ENCODE measurements around the gene NEDD4L. TPM values are rescaled to one million over a fixed set of nuclear protein-coding genes. Genes with fewer than 3 reads are reported as not detected.
"Not testable (repeated sequence)": the region's sequence is repeated elsewhere in the genome, so short reads cannot be mapped to it uniquely, and the experiment has no call there.

NEDD4L gene
- total and polyA plus RNA-seq, 2 donors, result 15.1 to 56.9 TPM

DNA sequence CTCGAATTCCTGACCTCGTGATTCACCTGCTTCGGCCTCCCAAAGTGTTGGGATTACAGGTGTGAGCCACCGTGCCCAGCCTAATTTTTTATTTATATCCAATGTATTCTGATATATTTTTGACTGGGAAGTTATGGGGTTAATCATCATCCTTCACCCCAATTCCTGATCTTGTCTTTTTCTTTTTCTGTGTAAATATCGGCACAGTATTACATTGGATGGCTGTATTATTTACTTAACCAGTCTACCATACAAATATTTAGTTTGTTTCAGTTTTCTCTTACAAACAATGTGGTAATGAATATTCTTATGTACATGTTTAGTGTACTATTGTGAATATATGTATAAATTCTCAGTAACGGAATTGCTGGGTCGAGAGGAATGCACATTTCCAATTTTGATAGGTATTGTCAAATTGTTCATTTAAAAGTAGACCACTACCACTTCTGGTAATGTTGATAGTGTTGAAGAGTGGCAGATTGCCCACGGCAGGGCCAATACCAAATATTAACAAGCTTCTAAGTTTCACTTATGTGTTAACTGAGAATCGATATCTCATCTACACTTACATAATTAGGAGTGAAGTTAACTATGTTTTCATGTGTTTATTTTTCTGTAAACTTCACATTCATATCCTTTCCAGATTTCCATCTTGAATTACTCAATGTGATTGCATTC, 388.2 kb downstream of the NEDD4L start:
- H3K36me3 ChIP-seq (ENCODE audit: insufficient read depth), result no peaks in the 10 kb centered on the region
- no peak overlapping the region for H3K27ac ChIP-seq (ENCODE audit: low read depth)
- no peaks in the 10 kb centered on the region for H3K4me1 ChIP-seq (ENCODE audit: insufficient read depth)
- H3K4me3 ChIP-seq (ENCODE audit: low read depth, low read length), result no peak overlapping the region
- DNase-seq (ENCODE audit: extremely low spot score), result no peak
- WGBS, result 89% methylated on average over 9 of the region's 9 CpGs

DNA sequence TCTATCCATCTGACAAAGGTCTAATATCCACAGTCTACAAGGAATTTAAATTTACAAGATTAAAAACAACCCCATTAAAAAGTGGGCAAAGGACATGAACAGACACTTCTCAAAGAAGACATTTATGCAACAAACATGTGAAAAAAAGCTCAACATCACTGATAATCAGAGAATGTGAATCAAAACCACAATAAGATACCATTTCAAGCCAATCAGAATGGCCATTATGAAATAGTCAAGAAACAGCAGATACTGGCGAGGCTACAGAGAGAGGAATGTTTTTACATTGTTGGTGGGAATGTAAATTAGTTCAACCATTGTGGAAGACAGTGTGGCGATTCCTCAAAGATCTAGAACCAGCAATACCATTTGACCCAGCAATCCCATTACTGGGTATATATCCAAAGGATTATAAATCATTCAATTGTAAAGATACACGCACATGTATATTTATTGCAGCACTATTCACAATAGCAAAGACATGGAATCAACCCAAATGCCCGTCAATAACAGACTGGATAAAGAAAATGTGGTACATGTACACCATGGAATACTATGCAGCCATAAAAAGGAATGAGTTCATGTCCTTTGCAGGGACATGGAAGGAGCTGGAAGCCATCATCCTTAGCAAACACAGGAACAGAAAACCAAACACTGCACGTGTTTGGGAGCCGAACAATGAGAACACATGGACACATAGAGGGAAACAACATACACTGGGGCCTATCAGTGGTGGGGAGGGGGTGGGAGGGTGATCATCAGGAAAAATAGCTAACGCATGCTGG, 391.4 kb downstream of the NEDD4L start:
- not testable (repeated sequence) for H3K27ac ChIP-seq (ENCODE audit: low read depth); H3K36me3 ChIP-seq (ENCODE audit: insufficient read depth); H3K4me1 ChIP-seq (ENCODE audit: insufficient read depth); DNase-seq (ENCODE audit: extremely low spot score); H3K4me3 ChIP-seq (ENCODE audit: low read depth, low read length)
- 93% methylated on average over 7 of the region's 7 CpGs for WGBS

DNA sequence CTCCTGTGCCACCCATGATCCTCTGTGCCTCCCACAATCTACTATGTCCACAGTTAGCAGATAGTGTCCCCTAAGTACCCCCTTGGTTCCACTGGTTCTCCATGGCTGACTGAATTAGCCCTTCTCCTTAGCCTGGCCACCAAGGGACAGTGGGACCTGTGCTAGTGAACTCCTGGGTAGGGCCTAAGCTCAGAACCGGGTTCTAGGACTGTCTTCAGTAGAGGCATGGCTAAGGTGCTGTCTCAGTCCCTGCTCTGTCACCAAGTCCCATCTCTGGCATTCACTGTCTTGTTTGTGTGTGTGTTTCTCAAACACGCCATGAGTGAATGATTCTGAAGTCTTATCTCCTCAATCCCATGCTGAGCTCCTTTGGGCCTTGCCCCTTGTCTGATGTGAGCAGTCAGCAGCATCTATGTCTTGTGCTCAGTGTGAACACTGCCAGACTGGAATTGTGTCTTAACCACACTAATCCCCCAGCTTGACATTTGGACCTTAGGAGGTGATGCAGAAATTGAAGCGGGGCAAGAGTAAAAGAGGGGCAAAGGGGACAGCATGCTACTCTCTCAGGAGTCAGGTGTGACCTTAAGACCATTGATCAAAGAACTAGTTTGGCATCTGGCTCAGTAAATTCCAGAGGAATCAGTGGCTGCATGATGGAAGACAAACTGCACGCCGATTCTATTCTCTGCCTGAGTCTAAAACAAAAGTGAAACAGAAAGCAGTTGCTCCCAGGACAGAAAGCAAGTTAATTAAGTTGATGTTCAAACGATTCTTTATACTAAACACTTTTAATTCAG, 394.3 kb downstream of the NEDD4L start:
- Histone ChIP-seq H3K4me1 (ENCODE audit: insufficient read depth) (no peaks in the 10 kb centered on the region), H3K4me3 (ENCODE audit: low read depth, low read length) (peak overlapping the region; percentile 7), H3K27ac (ENCODE audit: low read depth) (no peak overlapping the region), H3K36me3 (ENCODE audit: insufficient read depth) (no peaks in the 10 kb centered on the region)
- 32% methylated on average over 6 of the region's 6 CpGs for whole genome bisulfite sequencing
- no peak for DNase-seq (ENCODE audit: extremely low spot score)

DNA sequence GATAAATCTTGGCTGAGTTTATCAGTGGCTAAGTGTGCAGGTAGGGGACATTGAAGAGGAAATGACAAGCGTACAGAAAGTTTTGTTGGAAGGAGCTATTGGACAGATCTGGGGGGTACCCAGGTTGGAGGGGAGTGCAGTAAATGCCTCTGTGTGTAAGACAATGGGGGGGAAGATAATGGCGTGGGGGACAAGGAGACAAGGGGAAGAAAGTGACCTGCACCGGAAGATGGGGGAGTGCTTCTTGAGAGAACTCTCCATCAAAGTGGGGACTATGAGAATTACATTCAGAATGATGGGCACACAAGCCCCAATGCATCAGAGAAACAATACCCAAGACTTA, 394.9 kb downstream of the NEDD4L start:
- Histone ChIP-seq H3K36me3 (ENCODE audit: insufficient read depth) (no peaks in the 10 kb centered on the region), H3K4me1 (ENCODE audit: insufficient read depth) (no peaks in the 10 kb centered on the region), H3K27ac (ENCODE audit: low read depth) (no peak overlapping the region), H3K4me3 (ENCODE audit: low read depth, low read length) (peak overlapping the region; percentile 7)
- WGBS, result 68% methylated on average over 3 of the region's 3 CpGs
- no peak for DNase-seq (ENCODE audit: extremely low spot score)

DNA sequence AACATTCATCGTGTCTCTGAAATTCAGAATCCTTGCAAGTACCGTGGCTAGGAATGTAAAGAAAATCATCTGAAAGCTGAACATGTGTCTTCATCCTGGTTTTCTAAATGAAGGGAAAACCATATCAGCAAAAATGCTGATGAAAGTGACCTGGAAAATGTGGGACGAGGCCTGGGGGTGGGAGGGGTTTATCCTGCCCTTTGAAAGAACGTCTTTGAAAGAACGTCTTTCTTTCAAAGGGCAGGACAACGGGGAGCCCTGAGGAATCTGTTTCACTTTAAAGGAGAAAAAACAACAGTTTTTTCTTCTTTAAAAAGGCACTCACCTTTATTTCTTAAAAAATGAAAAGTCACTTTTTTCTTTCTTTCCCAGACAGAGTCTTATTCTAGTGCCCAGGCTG, 399.6 kb downstream of the NEDD4L start:
- WGBS, result 79% methylated on average over 6 of the region's 6 CpGs
- no peak overlapping the region for H3K4me3 ChIP-seq (ENCODE audit: low read depth, low read length)
- no peaks in the 10 kb centered on the region for H3K4me1 ChIP-seq (ENCODE audit: insufficient read depth)
- H3K27ac ChIP-seq (ENCODE audit: low read depth), result no peak overlapping the region
- no peaks in the 10 kb centered on the region for H3K36me3 ChIP-seq (ENCODE audit: insufficient read depth)
- DNase-seq (ENCODE audit: extremely low spot score), result no peak

DNA sequence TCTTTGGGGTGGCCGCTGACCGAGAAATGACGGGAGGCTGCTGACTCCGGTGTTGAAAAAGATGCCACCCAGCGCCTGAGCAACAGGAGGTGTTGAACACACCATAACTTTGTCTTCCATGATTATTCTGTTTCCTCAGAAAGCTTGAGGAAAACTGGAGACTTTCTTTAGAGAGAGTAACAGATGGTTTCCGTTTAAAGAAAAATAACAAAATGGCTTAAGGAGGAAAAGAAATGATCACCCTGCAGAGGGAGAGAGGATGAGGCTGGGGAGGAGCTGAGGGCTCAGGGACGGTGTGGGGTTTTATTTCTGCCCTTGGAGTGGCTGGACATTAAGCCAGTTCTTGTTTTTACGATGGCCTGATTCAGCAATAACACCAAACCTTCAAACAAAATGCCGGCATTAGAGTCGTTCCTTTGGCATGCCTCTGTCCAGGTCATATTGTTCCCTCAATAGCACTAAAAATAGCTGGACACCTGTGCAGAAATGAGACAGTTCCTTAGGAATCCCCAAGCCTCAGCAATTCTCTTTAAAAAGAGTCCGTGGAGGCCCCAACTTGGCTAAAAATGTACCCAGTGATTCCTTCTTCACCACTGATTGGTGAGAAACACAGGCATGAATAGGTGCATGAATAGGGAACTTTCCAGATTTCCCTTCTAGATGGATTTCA, 402.5 kb downstream of the NEDD4L start:
- no peak overlapping the region for H3K4me3 ChIP-seq (ENCODE audit: low read depth, low read length)
- no peaks in the 10 kb centered on the region for H3K4me1 ChIP-seq (ENCODE audit: insufficient read depth)
- 78% methylated on average over 11 of the region's 11 CpGs for WGBS
- DNase-seq (ENCODE audit: extremely low spot score), result no peak
- no peaks in the 10 kb centered on the region for H3K36me3 ChIP-seq (ENCODE audit: insufficient read depth)
- H3K27ac ChIP-seq (ENCODE audit: low read depth), result no peak overlapping the region

DNA sequence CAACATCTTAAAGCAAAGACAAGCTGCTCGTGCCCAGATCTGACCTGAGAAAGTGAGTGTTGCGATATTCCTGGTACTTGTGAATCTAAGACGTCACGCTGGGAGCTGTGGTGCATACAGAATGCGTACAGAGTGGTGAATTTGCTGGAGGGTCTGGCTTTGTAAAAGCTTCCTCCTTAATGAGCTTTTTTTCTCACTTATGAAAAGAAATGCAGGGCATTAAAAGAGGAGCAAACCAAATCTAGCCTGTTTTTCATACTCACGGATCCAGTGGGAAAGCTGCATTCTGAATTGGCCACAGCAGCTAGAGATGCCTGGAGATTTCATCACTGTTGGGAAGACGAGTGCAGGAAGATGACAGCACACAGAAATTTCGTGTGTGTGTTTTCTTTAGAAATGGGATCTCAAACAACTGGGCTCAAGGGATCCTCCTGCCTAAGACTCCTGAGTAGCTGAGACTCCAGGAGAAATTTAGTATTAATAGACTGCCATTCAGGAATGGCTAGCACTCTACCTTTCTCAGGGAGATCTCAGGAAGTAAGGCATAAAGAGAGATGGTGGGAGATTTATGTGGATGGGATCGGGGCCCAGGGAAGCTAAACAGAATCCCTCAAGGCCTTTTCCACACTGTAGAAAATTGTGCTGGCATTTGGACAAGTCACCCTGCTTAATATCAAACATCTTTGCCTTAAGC, 403.5 kb downstream of the NEDD4L start:
- 53% methylated on average over 9 of the region's 9 CpGs for WGBS
- H3K4me1 ChIP-seq (ENCODE audit: insufficient read depth), result no peaks in the 10 kb centered on the region
- H3K27ac ChIP-seq (ENCODE audit: low read depth), result no peak overlapping the region
- DNase-seq (ENCODE audit: extremely low spot score), result no peak
- no peaks in the 10 kb centered on the region for H3K36me3 ChIP-seq (ENCODE audit: insufficient read depth)
- no peak overlapping the region for H3K4me3 ChIP-seq (ENCODE audit: low read depth, low read length)

DNA sequence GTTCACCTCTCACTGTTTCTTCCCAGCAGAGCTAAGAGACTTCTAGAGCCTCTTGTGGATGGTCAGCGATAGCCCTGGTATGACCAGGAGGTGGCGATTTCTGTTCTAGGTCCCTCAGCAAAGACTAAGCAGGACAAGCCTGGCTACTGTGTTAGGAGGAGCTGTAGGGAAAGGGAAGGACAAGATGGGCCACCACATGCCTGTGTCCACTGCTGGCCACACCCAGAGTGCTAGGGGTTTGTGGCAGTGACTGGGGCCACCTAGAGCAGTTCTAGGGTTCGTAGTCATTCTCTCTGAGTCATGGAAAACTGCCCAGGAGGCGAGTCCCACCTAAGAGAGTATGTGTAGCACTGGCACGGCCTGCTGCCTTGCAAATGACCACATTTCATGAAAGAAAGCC, 405.4 kb downstream of the NEDD4L start:
- Histone ChIP-seq H3K27ac (ENCODE audit: low read depth) (no peak overlapping the region), H3K4me1 (ENCODE audit: insufficient read depth) (no peaks in the 10 kb centered on the region), H3K36me3 (ENCODE audit: insufficient read depth) (no peaks in the 10 kb centered on the region), H3K4me3 (ENCODE audit: low read depth, low read length) (no peak overlapping the region)
- 73% methylated on average over 5 of the region's 5 CpGs for WGBS
- DNase-seq (ENCODE audit: extremely low spot score), result no peak

Small RNA genes within 50 kb of the gene (small RNA-seq; reads per million reads assigned to genes)
- gene HMGN1P30, result not detected
- not detected for gene MIR3591

Other genes starting within 250 kb of the NEDD4L start
- 79.6 TPM for gene ATP8B1, start 240.9 kb upstream of the NEDD4L start, total RNA-seq
- 20.1 TPM for gene ATP8B1, start 240.9 kb upstream of the NEDD4L start, polyA plus RNA-seq